ENCODE measurements around the gene CD300LG.

Gene CD300LG

GRCh38 chr17:43844241-43844640, 2.7 kb upstream of the CD300LG start:
- Histone ChIP-seq H4K20me1 (ENCODE audit: low read depth, low read length) (no peaks in the 10 kb centered on the region), H3K27me3 (ENCODE audit: low read length) (no peaks in the 10 kb centered on the region), H3K9me2 (replicated peaks; ENCODE audit: insufficient read depth, low read length) (no peaks in the 10 kb centered on the region), H3K79me2 (ENCODE audit: insufficient read depth, low read length) (no peaks in the 10 kb centered on the region), H3K4me3 (ENCODE audit: insufficient read depth, low read length, poor library complexity, severe bottlenecking) (no peak overlapping the region), H3K4me2 (ENCODE audit: low read depth, low read length, poor library complexity, severe bottlenecking) (no peak overlapping the region), H3K27ac (ENCODE audit: low read depth, low read length) (no peak overlapping the region), H2AFZ (ENCODE audit: low read depth, low read length, severe bottlenecking) (no peak overlapping the region), H3K9me3 (ENCODE audit: insufficient read depth, low read length) (no peaks in the 10 kb centered on the region), H3F3A (ENCODE audit: insufficient read depth) (no peaks in the 10 kb centered on the region), H3K36me3 (ENCODE audit: low read length) (no peaks in the 10 kb centered on the region), H3K9ac (ENCODE audit: low read length) (no peak overlapping the region)
- no peak for TF ChIP-seq CTCF (IDR thresholded peaks at IDR 0.05; ENCODE audit: insufficient read depth, low read length, poor library complexity, severe bottlenecking)
- TF ChIP-seq EZH2phosphoT487 (conservative IDR thresholded peaks at IDR 0.05; ENCODE audit: low read length) = no peak

DNA sequence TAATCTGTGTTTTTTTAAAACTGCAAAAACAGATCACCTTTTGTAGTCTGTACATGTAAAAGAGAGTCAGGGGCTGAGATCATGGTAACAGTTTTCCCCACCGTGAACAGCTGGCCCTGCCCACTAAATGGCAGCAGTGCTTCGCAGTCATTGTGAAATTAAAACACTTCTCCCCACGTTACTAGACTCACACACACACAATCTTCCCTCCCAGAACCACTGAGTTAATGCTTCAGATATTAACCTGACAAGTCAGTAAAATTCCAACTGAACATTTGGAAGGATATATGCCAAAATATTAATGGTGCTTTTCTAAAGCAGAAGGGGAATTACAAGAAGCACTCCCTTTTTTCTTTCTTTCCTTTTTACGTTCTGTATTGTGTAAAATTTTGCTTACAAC, 1.2 kb upstream of the CD300LG start:
- no peak overlapping the region for H3K9ac ChIP-seq (ENCODE audit: low read length)
- H3F3A ChIP-seq (ENCODE audit: insufficient read depth) = no peaks in the 10 kb centered on the region
- H3K4me3 ChIP-seq (ENCODE audit: insufficient read depth, low read length, poor library complexity, severe bottlenecking) = no peak overlapping the region
- no peak overlapping the region for H2AFZ ChIP-seq (ENCODE audit: low read depth, low read length, severe bottlenecking)
- no peak overlapping the region for H3K27ac ChIP-seq (ENCODE audit: low read depth, low read length)
- TF ChIP-seq CTCF (IDR thresholded peaks at IDR 0.05; ENCODE audit: insufficient read depth, low read length, poor library complexity, severe bottlenecking) = no peak
- TF ChIP-seq EZH2phosphoT487 (conservative IDR thresholded peaks at IDR 0.05; ENCODE audit: low read length) = no peak
- H3K4me2 ChIP-seq (ENCODE audit: low read depth, low read length, poor library complexity, severe bottlenecking) = no peak overlapping the region
- no peaks in the 10 kb centered on the region for H4K20me1 ChIP-seq (ENCODE audit: low read depth, low read length)
- no peaks in the 10 kb centered on the region for H3K27me3 ChIP-seq (ENCODE audit: low read length)
- H3K9me2 ChIP-seq (replicated peaks; ENCODE audit: insufficient read depth, low read length) = no peaks in the 10 kb centered on the region
- H3K36me3 ChIP-seq (ENCODE audit: low read length) = no peaks in the 10 kb centered on the region
- H3K79me2 ChIP-seq (ENCODE audit: insufficient read depth, low read length) = no peaks in the 10 kb centered on the region
- H3K9me3 ChIP-seq (ENCODE audit: insufficient read depth, low read length) = no peaks in the 10 kb centered on the region

- Histone ChIP-seq H3K9me3 (ENCODE audit: insufficient read depth, low read length) (no peaks in the 10 kb centered on the region), H3K4me3 (ENCODE audit: insufficient read depth, low read length, poor library complexity, severe bottlenecking) (no peak overlapping the region), H3K79me2 (ENCODE audit: insufficient read depth, low read length) (no peaks in the 10 kb centered on the region), H3K27ac (ENCODE audit: low read depth, low read length) (no peak overlapping the region), H3K9ac (ENCODE audit: low read length) (no peak overlapping the region), H3F3A (ENCODE audit: insufficient read depth) (no peaks in the 10 kb centered on the region), H3K27me3 (ENCODE audit: low read length) (peaks cover 1% of the 10 kb centered on the region; the same call in 1 of the 2 replicates), H4K20me1 (ENCODE audit: low read depth, low read length) (no peaks in the 10 kb centered on the region), H3K4me2 (ENCODE audit: low read depth, low read length, poor library complexity, severe bottlenecking) (no peak overlapping the region), H3K9me2 (replicated peaks; ENCODE audit: insufficient read depth, low read length) (no peaks in the 10 kb centered on the region), H2AFZ (ENCODE audit: low read depth, low read length, severe bottlenecking) (no peak overlapping the region), H3K36me3 (ENCODE audit: low read length) (no peaks in the 10 kb centered on the region)
- TF ChIP-seq EZH2phosphoT487 (conservative IDR thresholded peaks at IDR 0.05; ENCODE audit: low read length) = no peak
- peak; percentile 95 for TF ChIP-seq CTCF (IDR thresholded peaks at IDR 0.05; ENCODE audit: insufficient read depth, low read length, poor library complexity, severe bottlenecking)
Measured at GRCh38 chr17:43846221-43846712, 709 bp upstream of the CD300LG start.
